ENCODE results near the gene ARMCX1.
A peak's percentile ranks its signal among the peaks of the same experiment; 100 is the strongest.
"Not testable (repeated sequence)": the region's sequence is repeated elsewhere in the genome, so short reads cannot be mapped to it uniquely, and the experiment has no call there.

Gene ARMCX1

DNA sequence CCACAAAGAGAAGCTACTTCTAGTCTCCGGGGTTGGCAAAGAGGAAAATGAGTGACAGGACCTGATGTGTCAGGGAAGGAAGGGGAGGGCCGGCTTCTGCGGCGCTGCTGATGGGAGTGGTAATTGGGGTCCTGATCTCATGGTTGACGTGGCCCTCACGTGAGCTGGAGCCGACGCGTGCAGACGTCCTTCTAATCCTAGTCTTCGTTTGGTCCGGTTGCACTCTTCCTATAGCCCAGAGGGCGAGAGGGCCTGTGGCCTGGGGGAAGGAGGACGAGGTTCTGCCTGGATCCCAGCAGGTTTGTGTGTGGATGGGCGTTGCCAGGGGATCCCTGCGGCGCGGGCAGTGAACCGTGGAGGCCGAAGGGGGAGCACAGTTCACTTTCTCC is at the start of gene ARMCX1:
ARMCX1 (plus strand) TSS at position 186 of the 389 bp plus-strand sequence. CDS start 2,384 bp downstream, outside the sequence.
- peak in 2 of 3 experiments; percentile 31 to 68 for DNase-seq

DNA sequence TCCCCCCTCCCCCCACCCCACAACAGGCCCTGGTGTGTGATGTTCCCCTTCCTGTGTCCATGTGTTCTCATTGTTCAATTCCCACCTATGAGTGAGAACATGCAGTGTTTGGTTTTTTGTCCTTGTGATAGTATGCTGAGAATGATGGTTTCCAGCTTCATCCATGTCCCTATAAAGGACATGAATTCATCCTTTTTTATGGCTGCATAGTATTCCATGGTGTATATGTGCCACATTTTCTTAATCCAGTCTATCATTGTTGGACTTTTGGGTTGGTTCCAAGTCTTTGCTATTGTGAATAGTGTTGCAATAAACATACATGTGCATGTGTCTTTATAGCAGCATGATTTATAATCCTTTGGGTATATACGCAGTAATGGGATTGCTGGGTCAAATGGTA is 47.4 kb upstream of the ARMCX1 start:
- not testable (repeated sequence) for DNase-seq

DNA sequence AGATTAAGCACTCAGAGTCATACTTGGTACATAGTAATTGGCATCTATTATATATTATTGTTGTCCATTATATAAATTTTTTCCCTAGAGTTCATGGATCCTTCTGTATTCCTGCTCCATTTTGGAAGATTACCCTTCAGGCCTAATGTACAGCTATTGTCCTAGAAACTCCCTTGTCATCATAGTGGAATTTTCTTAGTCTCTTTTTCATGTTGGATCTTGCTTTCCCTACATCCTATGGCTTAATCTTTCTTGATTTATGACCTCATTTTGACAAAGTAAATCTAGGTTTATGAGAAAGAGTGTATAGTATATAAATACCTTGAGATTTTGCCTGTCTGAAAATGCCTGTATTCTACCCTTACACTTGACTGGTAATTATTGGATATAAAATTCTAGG is 43.0 kb upstream of the ARMCX1 start:
- no peak for DNase-seq

DNA sequence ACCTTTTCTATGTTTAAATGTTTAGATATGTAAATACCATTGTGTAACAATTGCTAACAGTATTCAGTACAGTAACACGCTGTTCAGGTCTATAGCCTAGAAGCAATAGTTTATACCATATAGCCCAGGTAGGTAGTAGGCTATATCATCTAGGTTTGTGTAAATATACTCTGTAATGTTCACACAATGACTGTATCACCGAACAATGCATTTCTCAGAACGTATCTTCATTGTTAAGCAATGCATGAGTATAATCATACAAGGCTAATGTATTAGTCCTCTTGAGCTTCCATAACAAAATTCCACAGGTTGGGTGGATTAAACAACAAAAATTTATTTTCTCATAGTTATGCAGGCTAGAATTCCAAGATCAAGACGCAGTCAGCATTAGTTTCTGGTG is 42.4 kb upstream of the ARMCX1 start:
- DNase-seq: no peak

DNA sequence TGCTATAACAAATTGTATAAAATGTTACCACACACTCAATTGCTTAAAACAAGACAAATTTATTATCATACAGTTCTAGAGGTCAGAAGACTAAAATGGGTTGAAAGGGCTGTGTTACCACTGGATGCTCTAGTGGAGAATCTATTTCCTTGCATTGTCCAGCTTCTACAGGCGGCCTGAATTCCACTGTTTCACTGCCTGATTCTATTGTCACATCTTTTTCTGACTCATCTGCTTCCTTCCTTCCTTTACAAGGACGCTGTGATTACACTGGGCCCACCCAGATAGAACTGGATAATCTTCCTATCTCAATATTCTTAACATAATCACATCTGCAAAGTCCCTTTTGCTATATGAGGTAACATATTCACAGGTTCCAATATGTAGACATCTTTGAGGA is 19.4 kb upstream of the ARMCX1 start:
- DNase-seq: no peak

DNA sequence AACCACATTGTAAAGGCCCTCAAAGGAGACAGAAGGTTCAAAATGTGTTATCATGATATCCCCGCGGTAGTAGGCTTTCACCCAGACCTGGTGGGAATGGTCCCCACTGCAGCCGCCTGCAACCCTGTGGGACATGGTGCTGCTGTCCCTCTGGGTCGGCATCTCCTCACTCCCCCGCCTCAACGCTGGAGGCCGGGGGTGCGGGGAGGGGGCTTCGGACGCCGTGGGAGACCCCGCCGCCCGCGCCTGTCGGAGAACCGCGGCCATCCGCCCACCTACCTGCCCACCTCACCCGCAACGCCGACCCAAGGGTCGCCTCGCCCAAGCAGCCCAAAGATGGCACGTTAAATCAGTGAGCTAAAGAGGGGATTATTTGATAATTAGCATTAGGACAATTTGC is 11.2 kb upstream of the ARMCX1 start:
- DNase-seq: no peak

DNA sequence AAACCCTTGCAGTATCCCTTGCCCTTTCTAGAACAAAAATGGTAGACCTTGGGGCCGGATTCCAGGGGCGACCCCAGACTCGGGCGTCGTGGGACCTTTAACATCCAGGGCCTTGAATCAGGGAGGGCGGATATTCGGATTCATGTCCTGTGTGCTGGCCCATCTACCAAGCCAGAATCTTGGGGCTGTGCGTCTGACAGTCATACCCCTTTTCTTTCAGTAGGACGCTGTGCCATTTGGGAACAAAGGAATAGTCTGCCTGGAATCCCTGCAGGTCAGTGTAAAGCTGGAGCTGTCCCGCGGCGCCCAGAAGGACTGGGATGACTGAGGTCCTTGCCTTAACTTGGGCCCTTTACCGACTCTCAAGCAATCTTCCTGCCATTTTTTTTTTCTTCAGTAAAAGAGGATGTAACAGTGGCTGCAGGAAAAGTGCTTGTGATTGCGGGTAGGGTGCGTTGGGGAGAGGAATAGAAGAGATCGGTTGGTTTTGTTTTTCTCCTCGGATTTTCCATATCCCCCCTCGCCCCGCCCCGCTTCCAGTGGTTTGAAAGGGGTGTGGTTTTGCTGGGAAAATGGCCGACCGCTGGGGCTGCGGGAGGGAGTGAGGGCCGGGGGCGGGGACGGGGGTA is 518 bp downstream of the ARMCX1 start:
- DNase-seq: peak in 1 of 3 experiments; percentile 35

DNA sequence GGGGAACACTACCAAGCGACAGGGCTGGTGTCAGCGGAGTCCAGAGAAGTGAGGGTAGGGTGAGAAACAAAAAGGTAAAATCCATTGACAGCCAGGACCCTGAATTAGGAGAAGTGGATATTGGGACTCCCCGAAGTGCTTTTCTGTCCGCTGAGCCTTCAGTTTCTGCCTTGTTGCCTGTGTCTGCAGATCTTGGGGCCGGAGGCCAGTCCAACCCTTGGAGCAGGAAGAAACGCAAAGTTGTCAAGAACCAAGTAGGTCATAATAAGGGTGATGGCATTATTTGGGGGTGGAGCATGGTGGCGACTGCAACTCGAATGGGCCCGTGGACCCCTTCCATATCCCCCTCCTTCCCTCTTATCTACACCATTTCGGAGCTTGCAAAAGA is 1.0 kb downstream of the ARMCX1 start:
- DNase-seq: no peak

DNA sequence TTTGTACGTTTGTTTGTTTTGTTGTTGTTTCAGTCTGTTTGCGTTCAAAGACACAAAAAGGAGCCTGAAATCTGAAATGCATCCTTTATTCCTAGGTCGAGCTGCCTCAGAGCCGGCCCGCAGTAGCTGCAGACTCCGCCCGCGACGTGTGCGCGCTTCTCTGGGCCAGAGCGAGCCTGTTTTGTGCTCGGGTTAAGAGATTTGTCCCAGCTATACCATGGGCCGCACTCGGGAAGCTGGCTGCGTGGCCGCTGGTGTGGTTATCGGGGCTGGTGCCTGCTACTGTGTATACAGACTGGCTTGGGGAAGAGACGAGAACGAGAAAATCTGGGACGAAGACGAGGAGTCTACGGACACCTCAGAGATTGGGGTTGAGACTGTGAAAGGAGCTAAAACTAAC is 2.4 kb downstream of the ARMCX1 start:
- no peak for DNase-seq

DNA sequence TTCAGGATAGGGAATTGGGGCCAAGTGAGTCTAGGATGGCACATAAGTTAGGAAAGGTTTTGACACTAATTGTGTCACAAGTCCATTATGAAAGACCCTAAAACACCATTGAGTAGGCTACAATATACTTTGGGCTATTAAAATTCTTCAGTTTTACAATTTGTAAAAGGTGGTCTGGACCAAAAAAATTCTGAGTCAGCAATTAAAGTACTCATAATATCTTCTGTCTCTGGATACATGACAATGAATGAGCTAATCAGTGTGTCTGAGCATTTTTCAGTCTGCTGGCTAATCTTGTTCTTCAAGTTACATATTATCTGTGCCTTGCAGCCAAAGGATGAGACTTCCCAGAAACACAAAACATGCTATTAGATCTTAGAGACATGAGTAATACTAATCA is 14.3 kb downstream of the ARMCX1 start:
- no peak for DNase-seq

DNA sequence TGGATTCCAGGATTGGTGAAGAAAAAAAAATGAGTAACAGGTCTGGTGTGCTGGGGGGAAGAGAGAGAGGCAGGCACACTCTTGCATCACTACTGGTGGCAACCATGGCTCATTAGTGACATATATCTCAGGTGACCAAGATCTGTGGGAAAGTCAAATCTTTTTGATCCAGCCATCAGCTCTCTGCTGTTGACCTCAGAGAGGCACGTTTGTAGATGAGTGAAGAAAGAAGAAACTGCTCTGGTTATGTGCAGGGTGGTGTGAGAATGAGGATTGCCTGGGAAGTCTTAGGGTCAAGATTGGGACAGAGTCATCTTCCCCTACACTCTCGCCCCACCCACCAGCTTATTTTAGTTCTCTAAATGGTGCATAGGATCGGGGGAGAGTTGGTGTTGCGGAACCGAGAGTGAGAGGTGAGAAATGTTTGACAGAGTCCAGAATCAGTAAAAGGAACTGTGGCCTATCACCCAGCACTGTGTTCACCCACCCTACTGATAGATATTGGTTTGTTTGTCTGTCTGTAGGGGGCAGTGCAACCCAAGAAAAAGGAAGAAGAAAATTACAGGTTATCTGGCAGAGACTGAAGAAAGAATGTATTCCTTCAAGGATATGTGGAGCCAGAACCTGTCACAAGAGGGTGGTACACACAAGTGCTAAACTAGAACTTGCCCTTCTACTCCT is 45.5 kb downstream of the ARMCX1 start:
- peak; percentile 38 to 85 (median 44) for DNase-seq

DNA sequence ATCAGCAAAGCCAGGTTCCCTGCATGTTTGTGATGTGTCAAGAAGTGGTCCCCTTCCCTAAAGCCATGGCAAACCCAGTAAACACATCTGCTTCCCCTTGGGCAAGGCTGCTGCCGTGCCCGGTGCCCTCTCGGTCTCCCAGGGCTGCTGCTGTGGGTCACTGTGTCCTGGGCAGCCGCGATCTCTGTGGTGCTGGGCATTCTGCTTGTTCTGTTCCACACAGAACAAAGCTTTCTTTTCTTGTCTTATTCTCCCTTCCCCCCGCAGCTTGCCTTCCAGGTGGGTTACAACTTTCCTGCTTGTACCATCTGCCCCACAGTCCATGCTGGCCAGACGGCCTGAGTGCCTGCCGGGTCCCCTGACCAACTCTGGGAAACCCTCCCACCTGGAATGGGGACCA is 49.2 kb downstream of the ARMCX1 start:
- DNase-seq: not testable (repeated sequence)

DNA sequence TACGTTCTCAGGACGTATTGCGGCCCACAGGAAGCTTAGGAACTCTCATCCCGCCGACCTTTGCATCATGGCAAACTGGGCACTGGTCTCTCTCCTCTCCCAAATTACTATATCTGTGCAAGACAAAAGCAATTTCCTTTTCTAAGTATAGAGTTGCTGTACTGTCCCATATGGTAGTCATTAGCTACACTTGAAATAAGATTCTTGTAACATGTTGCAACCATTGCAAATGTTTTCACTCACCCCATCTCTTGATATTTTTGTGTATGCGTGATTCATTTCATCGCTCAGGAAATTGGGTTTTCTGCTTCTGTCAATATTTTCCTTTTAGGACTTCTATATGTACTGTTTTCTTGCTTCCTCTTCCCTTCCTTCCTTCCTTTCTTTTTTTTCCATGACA is 51.7 kb downstream of the ARMCX1 start:
- DNase-seq: no peak
